HG03095 (cell line): ENCODE measurements around the gene TMEM88.

Experiments
- ATAC-seq: cut with Tn5 transposase; IDR thresholded peaks from one replicate; pipeline ENCODE4 v1.9.1; 2021; ENCODE audit warnings: moderate library complexity; ENCODE audit not compliant: unreplicated experiment

The TMEM88 gene

GRCh38 chr17:7833011-7833794 is 21.7 kb upstream of the TMEM88 start:
- ATAC-seq: no peak

GRCh38 chr17:7833795-7834541 is 20.9 kb upstream of the TMEM88 start, which contains the start of gene KDM6B:
KDM6B (plus strand) TSS chr17:7834217; CDS start chr17:7845555, 11,338 bp downstream.
- ATAC-seq: peak; percentile 36

GRCh38 chr17:7834542-7834956 is 20.3 kb upstream of the TMEM88 start:
- ATAC-seq: no peak

GRCh38 chr17:7834957-7835813 is 19.7 kb upstream of the TMEM88 start:
- ATAC-seq: peak; percentile 37

- ATAC-seq: peak; percentile 20
Measured at GRCh38 chr17:7835814-7836595, 18.9 kb upstream of the TMEM88 start.

- ATAC-seq: no peak
Measured at GRCh38 chr17:7836596-7837407, 18.1 kb upstream of the TMEM88 start.

GRCh38 chr17:7837408-7838088 is 17.3 kb upstream of the TMEM88 start:
- no peak for ATAC-seq

- ATAC-seq: no peak
Measured at GRCh38 chr17:7838090-7839075, 16.5 kb upstream of the TMEM88 start.

GRCh38 chr17:7839190-7839875 is 15.5 kb upstream of the TMEM88 start:
- no peak for ATAC-seq

GRCh38 chr17:7839876-7840261 is 15.0 kb upstream of the TMEM88 start:
- ATAC-seq: no peak

GRCh38 chr17:7840441-7840840 is 14.4 kb upstream of the TMEM88 start:
- no peak for ATAC-seq

- ATAC-seq: no peak
Measured at GRCh38 chr17:7840875-7841274, 14.0 kb upstream of the TMEM88 start.

GRCh38 chr17:7841396-7841914 is 13.4 kb upstream of the TMEM88 start:
- no peak for ATAC-seq

- no peak for ATAC-seq
Measured at GRCh38 chr17:7841915-7842379, 12.9 kb upstream of the TMEM88 start.

GRCh38 chr17:7842380-7843256 is 12.2 kb upstream of the TMEM88 start:
- no peak for ATAC-seq

GRCh38 chr17:7843257-7843535 is 11.7 kb upstream of the TMEM88 start:
- ATAC-seq: no peak
